Measurements from ENCODE around the gene CYP19A1. TPM values are rescaled to one million over a fixed set of nuclear protein-coding genes. Genes with fewer than 3 reads are reported as not detected.

CYP19A1 gene
- total RNA-seq, 1 donor from 2014 or later, result not detected

GRCh38 chr15:51171634-51171932 lies 166.8 kb downstream of the CYP19A1 start:
- H3K9me3 Mint-ChIP-seq, result peaks cover 12% of the 10 kb centered on the region
- H3K36me3 Mint-ChIP-seq, result no peaks in the 10 kb centered on the region
- DNase-seq (ENCODE audit: low spot score in 2 of 2, unreplicated experiment in 2 of 2), result no peak
- no peak overlapping the region for H3K27ac Mint-ChIP-seq
- no peak overlapping the region for H3K4me3 Mint-ChIP-seq
- peaks cover 3% of the 10 kb centered on the region for H3K4me1 Mint-ChIP-seq
- TF ChIP-seq CTCF (IDR thresholded peaks at IDR 0.05; ENCODE audit: unreplicated experiment), result no peak
- H3K27me3 Mint-ChIP-seq (ENCODE audit: low read depth), result peaks cover 7% of the 10 kb centered on the region

GRCh38 chr15:51170882-51171633 lies 167.3 kb downstream of the CYP19A1 start:
- Mint-ChIP-seq H3K4me1 (peaks cover 3% of the 10 kb centered on the region), H3K4me3 (no peak overlapping the region), H3K36me3 (no peaks in the 10 kb centered on the region), H3K27ac (no peak overlapping the region), H3K9me3 (peaks cover 12% of the 10 kb centered on the region), H3K27me3 (ENCODE audit: low read depth) (peaks cover 7% of the 10 kb centered on the region)
- DNase-seq (ENCODE audit: low spot score in 2 of 2, unreplicated experiment in 2 of 2), result no peak
- TF ChIP-seq CTCF (IDR thresholded peaks at IDR 0.05; ENCODE audit: unreplicated experiment), result no peak

GRCh38 chr15:51168700-51169099 lies 169.7 kb downstream of the CYP19A1 start:
- Mint-ChIP-seq H3K9me3 (peaks cover 12% of the 10 kb centered on the region), H3K27me3 (ENCODE audit: low read depth) (peaks cover 23% of the 10 kb centered on the region), H3K36me3 (no peaks in the 10 kb centered on the region), H3K27ac (no peak overlapping the region), H3K4me3 (no peak overlapping the region), H3K4me1 (peaks cover 3% of the 10 kb centered on the region)
- TF ChIP-seq CTCF (IDR thresholded peaks at IDR 0.05; ENCODE audit: unreplicated experiment), result no peak
- DNase-seq (ENCODE audit: low spot score in 2 of 2, unreplicated experiment in 2 of 2), result no peak

- H3K36me3 Mint-ChIP-seq, result no peaks in the 10 kb centered on the region
- no peak overlapping the region for H3K4me3 Mint-ChIP-seq
- DNase-seq (ENCODE audit: low spot score in 2 of 2, unreplicated experiment in 2 of 2), result no peak
- H3K4me1 Mint-ChIP-seq, result peaks cover 3% of the 10 kb centered on the region
- TF ChIP-seq CTCF (IDR thresholded peaks at IDR 0.05; ENCODE audit: unreplicated experiment), result no peak
- H3K27me3 Mint-ChIP-seq (ENCODE audit: low read depth), result peaks cover 41% of the 10 kb centered on the region
- no peak overlapping the region for H3K27ac Mint-ChIP-seq
- peaks cover 12% of the 10 kb centered on the region for H3K9me3 Mint-ChIP-seq
These were observed 174.6 kb downstream of the CYP19A1 start for GRCh38 chr15:51163843-51164242.

GRCh38 chr15:51162865-51163762 lies 175.3 kb downstream of the CYP19A1 start:
- no peaks in the 10 kb centered on the region for H3K36me3 Mint-ChIP-seq
- H3K27me3 Mint-ChIP-seq (ENCODE audit: low read depth), result peaks cover 41% of the 10 kb centered on the region
- H3K9me3 Mint-ChIP-seq, result peaks cover 5% of the 10 kb centered on the region
- H3K27ac Mint-ChIP-seq, result no peak overlapping the region
- H3K4me3 Mint-ChIP-seq, result no peak overlapping the region
- DNase-seq (ENCODE audit: low spot score in 2 of 2, unreplicated experiment in 2 of 2), result peak; percentile 35 to 75
- H3K4me1 Mint-ChIP-seq, result peaks cover 3% of the 10 kb centered on the region
- peak; percentile 87 for TF ChIP-seq CTCF (IDR thresholded peaks at IDR 0.05; ENCODE audit: unreplicated experiment)

All from mesothelial cell of epicardium (in vitro differentiated cells).